Measurements from ENCODE around the gene CPLX4. TPM values are rescaled to one million over a fixed set of nuclear protein-coding genes. Genes with fewer than 3 reads are reported as not detected.
A peak's percentile ranks its signal among the peaks of the same experiment; 100 is the strongest.

Gene CPLX4
- total RNA-seq, 2 donors from 2014 or later, result not detected

GRCh38 chr18:59293317-59293716 is 25.1 kb downstream of the CPLX4 start:
- no peaks in the 10 kb centered on the region for H3K36me3 ChIP-seq
- H3K27ac ChIP-seq, result no peak overlapping the region
- no peak for DNase-seq (ENCODE audit: low spot score)
- no peaks in the 10 kb centered on the region for H3K4me1 ChIP-seq (ENCODE audit: control insufficient read depth in 1 of 2, low read depth in 2 of 2)
- no peaks in the 10 kb centered on the region for H3K27me3 ChIP-seq (replicated peaks; ENCODE audit: insufficient read depth)
- no peak overlapping the region for H3K4me3 ChIP-seq
- ATAC-seq (ENCODE audit: insufficient number of reproducible peaks, low FRiP score, low read depth), result no peak
- no peaks in the 10 kb centered on the region for H3K9me3 ChIP-seq
- TF ChIP-seq CTCF (IDR thresholded peaks at IDR 0.05), result no peak

GRCh38 chr18:59286341-59286740 is 32.1 kb downstream of the CPLX4 start:
- H3K4me3 ChIP-seq, result no peak overlapping the region
- ATAC-seq (ENCODE audit: insufficient number of reproducible peaks, low FRiP score, low read depth) (no peak), DNase-seq (ENCODE audit: low spot score) (no peak)
- no peak for TF ChIP-seq CTCF (IDR thresholded peaks at IDR 0.05)
- H3K27ac ChIP-seq, result no peak overlapping the region
- no peaks in the 10 kb centered on the region for H3K27me3 ChIP-seq (replicated peaks; ENCODE audit: insufficient read depth)
- H3K9me3 ChIP-seq, result no peaks in the 10 kb centered on the region
- H3K36me3 ChIP-seq, result no peaks in the 10 kb centered on the region
- H3K4me1 ChIP-seq (ENCODE audit: control insufficient read depth in 1 of 2, low read depth in 2 of 2), result no peaks in the 10 kb centered on the region

- Histone ChIP-seq H3K36me3 (no peaks in the 10 kb centered on the region), H3K4me1 (ENCODE audit: control insufficient read depth in 1 of 2, low read depth in 2 of 2) (no peaks in the 10 kb centered on the region), H3K27ac (no peak overlapping the region), H3K4me3 (no peak overlapping the region), H3K9me3 (no peaks in the 10 kb centered on the region), H3K27me3 (replicated peaks; ENCODE audit: insufficient read depth) (no peaks in the 10 kb centered on the region)
- TF ChIP-seq CTCF (IDR thresholded peaks at IDR 0.05), result no peak
- ATAC-seq (ENCODE audit: insufficient number of reproducible peaks, low FRiP score, low read depth) (no peak), DNase-seq (ENCODE audit: low spot score) (no peak)
Observed at GRCh38 chr18:59282341-59282740, 36.1 kb downstream of the CPLX4 start.

DNA sequence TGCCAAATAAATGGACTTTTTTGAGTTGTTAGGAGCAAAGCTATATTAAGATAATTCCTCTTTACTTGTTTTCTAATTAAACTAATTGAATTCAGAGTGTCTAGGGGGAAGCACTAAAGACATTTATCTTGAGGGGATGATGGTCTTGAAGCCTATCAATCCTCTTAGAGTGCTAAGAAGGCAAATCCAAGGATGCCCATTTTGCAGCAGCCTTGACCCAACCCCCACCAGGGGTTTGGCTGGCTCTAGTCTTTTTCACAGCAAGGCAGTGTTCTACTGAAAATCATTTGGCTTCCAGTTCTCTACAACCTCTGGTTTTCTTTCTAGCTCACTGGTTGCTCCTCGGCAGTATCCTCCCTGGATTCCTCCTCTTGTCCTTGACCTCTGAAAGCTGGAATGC is 38.7 kb downstream of the CPLX4 start:
- H3K27me3 ChIP-seq (replicated peaks; ENCODE audit: insufficient read depth), result no peaks in the 10 kb centered on the region

DNA sequence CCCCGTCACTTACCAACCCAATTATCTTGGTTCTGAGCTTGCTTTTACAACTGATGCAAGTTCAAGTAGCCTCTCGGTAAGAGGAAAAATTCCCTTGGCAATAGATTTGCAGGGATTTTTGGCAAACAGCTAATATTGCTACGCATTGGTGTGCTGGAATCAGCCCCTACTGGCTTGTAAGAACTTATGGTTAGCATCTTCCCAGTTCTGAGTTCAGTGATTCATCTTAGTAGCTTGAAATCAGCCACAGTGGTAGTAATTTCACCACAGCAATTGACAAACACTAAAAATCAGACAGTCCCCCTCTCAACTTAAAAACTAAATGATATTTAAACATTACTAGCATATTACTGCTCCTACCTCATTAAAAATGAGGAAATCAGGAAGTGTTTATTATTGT is 39.3 kb downstream of the CPLX4 start:
- no peak for DNase-seq (ENCODE audit: low spot score)
- no peak overlapping the region for H3K4me3 ChIP-seq
- H3K4me1 ChIP-seq (ENCODE audit: control insufficient read depth in 1 of 2, low read depth in 2 of 2), result no peaks in the 10 kb centered on the region
- ATAC-seq (ENCODE audit: insufficient number of reproducible peaks, low FRiP score, low read depth), result no peak
- H3K9me3 ChIP-seq, result no peaks in the 10 kb centered on the region
- no peaks in the 10 kb centered on the region for H3K36me3 ChIP-seq
- no peak for TF ChIP-seq CTCF (IDR thresholded peaks at IDR 0.05)
- H3K27me3 ChIP-seq (replicated peaks; ENCODE audit: insufficient read depth), result peaks cover 4% of the 10 kb centered on the region
- no peak overlapping the region for H3K27ac ChIP-seq

More for the DNA sequence above, 38.7 kb downstream of the CPLX4 start:
- no peaks in the 10 kb centered on the region for H3K9me3 ChIP-seq
- no peaks in the 10 kb centered on the region for H3K4me1 ChIP-seq (ENCODE audit: control insufficient read depth in 1 of 2, low read depth in 2 of 2)
- H3K36me3 ChIP-seq, result no peaks in the 10 kb centered on the region
- TF ChIP-seq CTCF (IDR thresholded peaks at IDR 0.05), result no peak
- no peak overlapping the region for H3K27ac ChIP-seq
- H3K4me3 ChIP-seq, result no peak overlapping the region
- DNase-seq (ENCODE audit: low spot score) (no peak), ATAC-seq (ENCODE audit: insufficient number of reproducible peaks, low FRiP score, low read depth) (peak; percentile 36)
